ENCODE results near the gene ZNF507.

ZNF507 gene

GRCh38 chr19:32362318-32362691 is 16.9 kb downstream of the ZNF507 start:
- no peaks in the 10 kb centered on the region for H3K27me3 ChIP-seq
- peaks cover 0 to 44% (median 30%) of the 10 kb centered on the region in 4 donors for H3K4me1 ChIP-seq
- DNase-seq: no peak
- no peaks in the 10 kb centered on the region for H3K9me3 ChIP-seq
- TF ChIP-seq, protein P1, sequence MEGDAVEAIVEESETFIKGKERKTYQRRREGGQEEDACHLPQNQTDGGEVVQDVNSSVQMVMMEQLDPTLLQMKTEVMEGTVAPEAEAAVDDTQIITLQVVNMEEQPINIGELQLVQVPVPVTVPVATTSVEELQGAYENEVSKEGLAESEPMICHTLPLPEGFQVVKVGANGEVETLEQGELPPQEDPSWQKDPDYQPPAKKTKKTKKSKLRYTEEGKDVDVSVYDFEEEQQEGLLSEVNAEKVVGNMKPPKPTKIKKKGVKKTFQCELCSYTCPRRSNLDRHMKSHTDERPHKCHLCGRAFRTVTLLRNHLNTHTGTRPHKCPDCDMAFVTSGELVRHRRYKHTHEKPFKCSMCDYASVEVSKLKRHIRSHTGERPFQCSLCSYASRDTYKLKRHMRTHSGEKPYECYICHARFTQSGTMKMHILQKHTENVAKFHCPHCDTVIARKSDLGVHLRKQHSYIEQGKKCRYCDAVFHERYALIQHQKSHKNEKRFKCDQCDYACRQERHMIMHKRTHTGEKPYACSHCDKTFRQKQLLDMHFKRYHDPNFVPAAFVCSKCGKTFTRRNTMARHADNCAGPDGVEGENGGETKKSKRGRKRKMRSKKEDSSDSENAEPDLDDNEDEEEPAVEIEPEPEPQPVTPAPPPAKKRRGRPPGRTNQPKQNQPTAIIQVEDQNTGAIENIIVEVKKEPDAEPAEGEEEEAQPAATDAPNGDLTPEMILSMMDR (IDR thresholded peaks at IDR 0.05): no peak
- intact Hi-C loops (cut with DNase I; ENCODE audit: low total_unique reads): no loop called here
- peak overlapping the region; percentile 1 to 67 for H3K27ac ChIP-seq
- H3K36me3 ChIP-seq: peaks cover 26 to 33% (median 31%) of the 10 kb centered on the region in 3 donors
- no peak overlapping the region for H3K4me3 ChIP-seq

- TF ChIP-seq, protein P1 (IDR thresholded peaks at IDR 0.05): no peak
- intact Hi-C loops (cut with DNase I; ENCODE audit: low total_unique reads): no loop called here
- H3K27me3 ChIP-seq: no peaks in the 10 kb centered on the region
- H3K4me3 ChIP-seq: no peak overlapping the region
- peaks cover 23 to 26% (median 25%) of the 10 kb centered on the region in 3 donors for H3K36me3 ChIP-seq
- peak overlapping the region; percentile 63 to 67 for H3K27ac ChIP-seq
- no peak for DNase-seq
- peaks cover 0 to 48% (median 30%) of the 10 kb centered on the region in 4 donors for H3K4me1 ChIP-seq
- no peaks in the 10 kb centered on the region for H3K9me3 ChIP-seq
Observed at GRCh38 chr19:32363175-32363574, 17.8 kb downstream of the ZNF507 start.

GRCh38 chr19:32363632-32364031 is 18.2 kb downstream of the ZNF507 start:
- DNase-seq: no peak
- intact Hi-C loops (cut with DNase I; ENCODE audit: low total_unique reads): no loop called here
- peaks cover 0 to 50% (median 30%) of the 10 kb centered on the region in 4 donors for H3K4me1 ChIP-seq
- no peak overlapping the region for H3K4me3 ChIP-seq
- H3K36me3 ChIP-seq: peaks cover 20 to 21% (median 21%) of the 10 kb centered on the region in 3 donors
- H3K27me3 ChIP-seq: no peaks in the 10 kb centered on the region
- peak overlapping the region; percentile 63 to 67 for H3K27ac ChIP-seq
- no peaks in the 10 kb centered on the region for H3K9me3 ChIP-seq
- TF ChIP-seq, protein P1 (IDR thresholded peaks at IDR 0.05): no peak

GRCh38 chr19:32364040-32364439 is 18.6 kb downstream of the ZNF507 start:
- H3K27ac ChIP-seq: peak overlapping the region; percentile 63 to 67
- DNase-seq: no peak
- TF ChIP-seq, protein P1 (IDR thresholded peaks at IDR 0.05): no peak
- H3K4me3 ChIP-seq: no peak overlapping the region
- peaks cover 0 to 50% (median 30%) of the 10 kb centered on the region in 4 donors for H3K4me1 ChIP-seq
- H3K36me3 ChIP-seq: peaks cover 17 to 21% (median 17%) of the 10 kb centered on the region in 3 donors
- H3K9me3 ChIP-seq: no peaks in the 10 kb centered on the region
- intact Hi-C loops (cut with DNase I; ENCODE audit: low total_unique reads): no loop called here
- H3K27me3 ChIP-seq: no peaks in the 10 kb centered on the region

- Histone ChIP-seq H3K36me3 (peaks cover 0 to 13% (median 13%) of the 10 kb centered on the region in 3 donors), H3K9me3 (no peaks in the 10 kb centered on the region), H3K27ac (no peak overlapping the region), H3K4me1 (peaks cover 0 to 37% (median 23%) of the 10 kb centered on the region in 4 donors), H3K27me3 (no peaks in the 10 kb centered on the region), H3K4me3 (no peak overlapping the region)
- DNase-seq: no peak
- TF ChIP-seq, protein P1 (IDR thresholded peaks at IDR 0.05): no peak
- intact Hi-C loops (cut with DNase I; ENCODE audit: low total_unique reads): no loop called here
Observed at GRCh38 chr19:32367063-32367462, 21.7 kb downstream of the ZNF507 start.
